Upper lobe of right lung (tissue), 1 donor: ENCODE data around the gene MYO5A. TPM values are rescaled to one million over a fixed set of nuclear protein-coding genes. Genes with fewer than 3 reads are reported as not detected.

Experiments
- ATAC-seq: fragments of 200-7000 bp; cut with Tn5 transposase; one replicate; pipeline ENCODE4 v1.9.1; 2020; ENCODE audit warnings: mild to moderate bottlenecking, moderate library complexity
- DNase-seq: peaks from one replicate; pipeline ENCODE4 v3.0.0-alpha.2; 2020
- H3K27ac ChIP-seq: fragments of 200-600 bp; one replicate; pipeline ENCODE4 v1.8.0; 2022
- H3K27me3 ChIP-seq: fragments of 200-600 bp; one replicate; pipeline ENCODE4 v1.8.0; 2022; ENCODE audit warnings: mild to moderate bottlenecking
- H3K36me3 ChIP-seq: fragments of 200-600 bp; one replicate; pipeline ENCODE4 v1.8.0; 2022
- H3K4me1 ChIP-seq: fragments of 200-600 bp; one replicate; pipeline ENCODE4 v1.8.0; 2022
- H3K4me3 ChIP-seq: fragments of 200-600 bp; one replicate; pipeline ENCODE4 v1.8.0; 2022; ENCODE audit warnings: mild to moderate bottlenecking
- H3K9me3 ChIP-seq: fragments of 200-600 bp; one replicate; pipeline ENCODE4 v1.8.0; 2022
- intact Hi-C: fragments of 100-400 bp; cut with DNase I; formaldehyde crosslinking; loops from one replicate; pipeline ENCODE4 v1.11.0; 2022
- total RNA-seq: library from RNA; stranded (reverse); fragmentation: NEBNext Ultra II Directional; extraction: Animal tissue kit (Norgen Biotek cat#: 25700); gene quantifications from one replicate; pipeline ENCODE4 v1.2.1, GENCODE V29; 2021
- TF ChIP-seq, protein P1 (sequence below): fragments of 200-600 bp; IDR thresholded peaks from one replicate; pipeline ENCODE4 v1.8.0; 2022; ENCODE audit warnings: antibody characterized with exemption
- donor health status: DM: no; HTN: yes; CAD: no; lungs with severe emphysema.

Gene MYO5A
- total RNA-seq, 1 donor from 2014 or later, result 26.0 TPM

DNA sequence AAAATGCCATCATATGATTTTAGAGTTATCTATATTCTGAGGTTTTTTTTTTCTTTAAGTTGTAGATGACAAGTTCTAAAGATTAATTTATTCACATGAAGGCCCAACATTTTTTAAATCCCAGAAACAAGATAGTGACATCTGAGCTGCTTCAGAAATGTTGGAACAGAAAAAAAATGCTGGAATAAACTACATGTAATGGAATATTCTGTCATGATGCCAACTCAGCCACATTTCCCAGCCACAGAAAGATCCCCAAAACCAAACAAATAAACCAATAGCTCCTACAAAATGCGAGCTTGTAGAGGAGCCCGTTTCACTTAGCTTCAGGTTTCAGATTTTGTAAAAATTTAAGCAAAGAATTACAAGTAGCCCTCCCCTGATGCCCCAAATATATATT is 122.1 kb downstream of the MYO5A start:
- no peaks in the 10 kb centered on the region for H3K9me3 ChIP-seq
- H3K4me3 ChIP-seq, result no peak overlapping the region
- intact Hi-C loops, result no loop called here
- no peaks in the 10 kb centered on the region for H3K27me3 ChIP-seq
- peaks cover 7% of the 10 kb centered on the region for H3K36me3 ChIP-seq
- TF ChIP-seq, protein P1, sequence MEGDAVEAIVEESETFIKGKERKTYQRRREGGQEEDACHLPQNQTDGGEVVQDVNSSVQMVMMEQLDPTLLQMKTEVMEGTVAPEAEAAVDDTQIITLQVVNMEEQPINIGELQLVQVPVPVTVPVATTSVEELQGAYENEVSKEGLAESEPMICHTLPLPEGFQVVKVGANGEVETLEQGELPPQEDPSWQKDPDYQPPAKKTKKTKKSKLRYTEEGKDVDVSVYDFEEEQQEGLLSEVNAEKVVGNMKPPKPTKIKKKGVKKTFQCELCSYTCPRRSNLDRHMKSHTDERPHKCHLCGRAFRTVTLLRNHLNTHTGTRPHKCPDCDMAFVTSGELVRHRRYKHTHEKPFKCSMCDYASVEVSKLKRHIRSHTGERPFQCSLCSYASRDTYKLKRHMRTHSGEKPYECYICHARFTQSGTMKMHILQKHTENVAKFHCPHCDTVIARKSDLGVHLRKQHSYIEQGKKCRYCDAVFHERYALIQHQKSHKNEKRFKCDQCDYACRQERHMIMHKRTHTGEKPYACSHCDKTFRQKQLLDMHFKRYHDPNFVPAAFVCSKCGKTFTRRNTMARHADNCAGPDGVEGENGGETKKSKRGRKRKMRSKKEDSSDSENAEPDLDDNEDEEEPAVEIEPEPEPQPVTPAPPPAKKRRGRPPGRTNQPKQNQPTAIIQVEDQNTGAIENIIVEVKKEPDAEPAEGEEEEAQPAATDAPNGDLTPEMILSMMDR, result no peak
- ATAC-seq, result no peak
- no peak overlapping the region for H3K27ac ChIP-seq
- no peak for DNase-seq
- no peaks in the 10 kb centered on the region for H3K4me1 ChIP-seq

DNA sequence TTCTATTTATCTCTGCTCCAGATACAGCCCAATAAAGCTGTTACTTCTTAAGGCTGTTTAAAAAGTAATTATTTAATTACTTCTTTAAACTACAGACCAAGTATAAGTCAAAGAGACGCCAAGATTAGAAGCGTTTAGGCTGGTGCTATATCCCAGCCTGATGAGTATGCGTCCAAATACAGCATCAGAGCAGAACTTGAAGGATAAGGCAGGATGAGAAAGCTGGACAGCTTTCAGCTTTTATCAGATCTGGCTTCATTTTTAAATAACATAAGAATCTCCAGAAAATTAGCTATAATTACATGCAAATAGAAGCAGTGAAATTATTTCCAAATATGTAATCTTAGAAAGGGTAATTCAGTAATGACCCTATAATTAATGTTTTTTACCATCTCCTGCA is 122.8 kb downstream of the MYO5A start:
- ATAC-seq, result no peak
- DNase-seq, result no peak
- intact Hi-C loops, result no loop called here
- Histone ChIP-seq H3K4me3 (no peak overlapping the region), H3K9me3 (no peaks in the 10 kb centered on the region), H3K36me3 (peaks cover 7% of the 10 kb centered on the region), H3K27ac (no peak overlapping the region), H3K4me1 (no peaks in the 10 kb centered on the region), H3K27me3 (no peaks in the 10 kb centered on the region)
- TF ChIP-seq, protein P1, result no peak

DNA sequence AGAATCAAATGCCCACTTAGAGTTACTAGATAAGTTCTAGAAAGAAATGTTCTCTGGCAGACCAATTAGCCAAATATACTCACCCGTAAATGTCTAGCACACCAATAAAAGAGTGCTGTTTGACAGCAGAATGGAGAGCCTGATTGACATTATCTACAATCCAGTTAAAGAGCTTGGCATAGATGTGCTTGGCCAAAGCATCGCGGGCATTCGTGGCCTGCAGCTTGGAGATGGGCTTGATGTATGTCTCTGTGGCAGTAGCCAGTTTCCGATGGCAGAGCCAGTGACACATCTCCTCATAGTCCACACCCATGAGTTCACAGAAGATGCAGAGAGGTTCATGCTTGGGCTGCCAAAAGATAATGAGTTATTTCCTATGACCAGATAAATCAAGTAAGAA is 131.6 kb downstream of the MYO5A start:
- no peak for ATAC-seq
- intact Hi-C loops, result no loop called here
- no peak overlapping the region for H3K27ac ChIP-seq
- no peaks in the 10 kb centered on the region for H3K4me1 ChIP-seq
- TF ChIP-seq, protein P1, result no peak
- no peaks in the 10 kb centered on the region for H3K9me3 ChIP-seq
- no peak for DNase-seq
- H3K4me3 ChIP-seq, result no peak overlapping the region
- peaks cover 8% of the 10 kb centered on the region for H3K36me3 ChIP-seq
- H3K27me3 ChIP-seq, result no peaks in the 10 kb centered on the region

DNA sequence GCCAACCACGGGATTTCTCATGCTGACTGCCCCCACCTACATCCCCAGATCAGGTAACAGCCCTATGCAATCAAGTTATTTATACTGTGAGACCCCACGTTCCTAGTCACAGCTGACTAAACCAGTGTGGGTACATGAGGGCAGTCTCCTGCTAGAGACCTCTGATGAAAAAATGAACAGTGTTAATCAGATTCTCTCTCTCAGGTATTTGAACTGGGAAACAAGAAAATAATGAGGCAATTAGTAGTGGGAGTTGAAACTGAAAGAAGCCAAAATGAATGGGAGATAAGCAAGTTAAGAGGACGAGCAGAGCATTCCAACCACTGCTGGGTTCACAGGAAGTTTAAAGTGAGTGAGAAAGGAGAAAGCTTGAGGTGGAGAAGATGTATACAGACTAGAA is 134.6 kb downstream of the MYO5A start:
- Histone ChIP-seq H3K4me3 (no peak overlapping the region), H3K36me3 (peaks cover 19% of the 10 kb centered on the region), H3K4me1 (no peaks in the 10 kb centered on the region), H3K27me3 (no peaks in the 10 kb centered on the region), H3K27ac (no peak overlapping the region), H3K9me3 (no peaks in the 10 kb centered on the region)
- TF ChIP-seq, protein P1, result no peak
- ATAC-seq (no peak), DNase-seq (no peak)
- intact Hi-C loops, result no loop called here

DNA sequence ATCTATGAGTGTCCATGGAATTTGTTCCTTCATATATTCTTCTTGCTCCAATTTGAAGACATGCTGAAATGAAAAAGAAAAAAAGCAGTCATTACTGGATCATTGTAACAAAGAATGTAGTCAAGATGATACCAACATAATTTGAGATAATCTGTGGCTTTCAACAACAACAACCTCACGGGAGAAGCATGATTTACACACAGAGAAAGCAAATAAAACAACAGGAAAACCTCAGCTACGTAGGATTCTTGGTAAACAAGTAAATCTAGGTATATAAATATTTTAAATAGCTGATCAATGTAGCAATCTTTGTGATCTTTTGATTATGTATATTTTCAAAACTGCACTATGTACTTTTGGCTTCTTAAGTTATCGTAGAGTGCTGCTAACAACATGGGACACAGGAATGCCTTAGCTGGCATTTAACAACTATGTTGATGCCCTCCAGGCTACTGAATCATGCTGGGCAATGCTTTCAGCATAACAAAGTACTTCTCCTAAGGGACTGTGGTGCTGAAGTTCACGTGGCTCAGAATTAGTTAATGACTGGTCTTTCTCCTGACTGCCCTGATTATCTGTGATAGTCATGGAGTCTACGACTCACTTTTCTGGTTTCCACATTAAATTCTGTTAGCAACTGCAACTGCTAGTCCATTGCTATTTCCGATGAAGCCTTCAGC is 136.5 kb downstream of the MYO5A start:
- no peaks in the 10 kb centered on the region for H3K27me3 ChIP-seq
- DNase-seq (no peak), ATAC-seq (peak; percentile 48)
- no peaks in the 10 kb centered on the region for H3K9me3 ChIP-seq
- intact Hi-C loops, result no loop called here
- no peak overlapping the region for H3K4me3 ChIP-seq
- no peak overlapping the region for H3K27ac ChIP-seq
- peaks cover 16% of the 10 kb centered on the region for H3K36me3 ChIP-seq
- TF ChIP-seq, protein P1, result no peak
- no peaks in the 10 kb centered on the region for H3K4me1 ChIP-seq

DNA sequence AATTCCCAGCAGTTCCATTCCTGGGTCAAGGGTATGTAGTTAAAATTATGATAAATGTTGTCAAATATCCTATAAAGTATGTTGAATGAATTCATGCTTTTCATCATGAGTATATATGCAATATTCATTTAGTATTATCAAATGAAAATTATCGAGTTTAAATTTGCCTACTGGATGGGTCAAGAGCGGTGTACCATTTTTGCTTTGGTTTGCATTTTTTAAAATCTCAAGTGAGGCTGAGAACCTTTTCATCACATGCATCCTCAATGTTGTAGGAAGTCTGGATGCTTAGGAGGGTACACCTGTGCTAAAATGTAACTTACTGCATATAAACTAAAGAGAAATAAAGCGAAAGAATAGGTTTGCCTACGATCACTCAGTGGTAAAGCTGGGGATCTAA is 137.6 kb downstream of the MYO5A start:
- no peaks in the 10 kb centered on the region for H3K9me3 ChIP-seq
- H3K4me3 ChIP-seq, result no peak overlapping the region
- H3K27ac ChIP-seq, result no peak overlapping the region
- no peaks in the 10 kb centered on the region for H3K27me3 ChIP-seq
- TF ChIP-seq, protein P1, result no peak
- H3K36me3 ChIP-seq, result peaks cover 11% of the 10 kb centered on the region
- ATAC-seq (no peak), DNase-seq (no peak)
- H3K4me1 ChIP-seq, result no peaks in the 10 kb centered on the region
- intact Hi-C loops, result no loop called here
